Smooth muscle cell (in vitro differentiated cells): ENCODE data around the gene VSTM4. TPM values are rescaled to one million over a fixed set of nuclear protein-coding genes. Genes with fewer than 3 reads are reported as not detected.

Experiments
- DNase-seq: peaks from one replicate; lab custom pipeline; 2025; ENCODE audit not compliant: unreplicated experiment; lab: John Stamatoyannopoulos, UW
- H2AFZ ChIP-seq: fragments of 200-600 bp; sonication (generic); 2 replicates; pipeline ENCODE4 v1.6.0; 2016; ENCODE audit warnings: antibody characterized with exemption, low read depth, mild to moderate bottlenecking
- H3F3A ChIP-seq: fragments of 200-600 bp; sonication (generic); 2 replicates; pipeline ENCODE4 v1.6.0; 2017; ENCODE audit warnings: antibody characterized with exemption, low read depth
- H3K27ac ChIP-seq: fragments of 200-600 bp; sonication (generic); 2 replicates; pipeline ENCODE4 v1.5.1; 2016; ENCODE audit warnings: low read depth, mild to moderate bottlenecking
- H3K27me3 ChIP-seq: fragments of 200-600 bp; sonication (generic); 2 replicates; pipeline ENCODE4 v1.6.1; 2016; ENCODE audit warnings: low read depth, mild to moderate bottlenecking
- H3K36me3 ChIP-seq: fragments of 200-600 bp; sonication (generic); 2 replicates; pipeline ENCODE4 v1.5.1; 2016; ENCODE audit warnings: low read depth
- H3K4me1 ChIP-seq: fragments of 200-600 bp; sonication (generic); 2 replicates; pipeline ENCODE4 v1.5.1; 2016; ENCODE audit warnings: low read depth
- H3K4me2 ChIP-seq: fragments of 200-600 bp; sonication (generic); 2 replicates; pipeline ENCODE4 v1.6.0; 2016; ENCODE audit warnings: mild to moderate bottlenecking
- H3K4me3 ChIP-seq: fragments of 200-600 bp; sonication (generic); 2 replicates; pipeline ENCODE4 v1.5.1; 2016; ENCODE audit warnings: mild to moderate bottlenecking
- H3K79me2 ChIP-seq: fragments of 200-600 bp; sonication (generic); 2 replicates; pipeline ENCODE4 v1.6.0; 2016; ENCODE audit warnings: low read depth, mild to moderate bottlenecking
- H3K9ac ChIP-seq: fragments of 200-600 bp; sonication (generic); 2 replicates; pipeline ENCODE4 v1.6.0; 2016; ENCODE audit warnings: low read depth
- H3K9me3 ChIP-seq: fragments of 200-600 bp; sonication (generic); replicated peaks from 2 replicates; pipeline ENCODE4 v1.5.1; 2016; ENCODE audit warnings: low read depth
- H4K20me1 ChIP-seq: fragments of 200-600 bp; sonication (generic); 2 replicates; pipeline ENCODE4 v1.6.0; 2016; ENCODE audit warnings: low read depth
- CTCF ChIP-seq: fragments of 200-600 bp; sonication (generic); IDR thresholded peaks from 2 replicates; pipeline ENCODE4 v1.5.1; 2017; ENCODE audit warnings: borderline replicate concordance, mild to moderate bottlenecking, antibody characterized with exemption; ENCODE audit not compliant: insufficient read depth, poor library complexity, severe bottlenecking
- WGBS: methylation state at CpG from one replicate; pipeline ENCODE4 v1.1.7; 2016; ENCODE audit warnings: low lambda C conversion rate; 5-methylcytosine and 5-hydroxymethylcytosine counted together
- polyA plus RNA-seq: library from polyadenylated mRNA; unstranded; fragments of >200 nt; fragmentation: Nextera tagmentation; extraction: Ambion mirVana; gene quantifications from 2 replicates; pipeline ENCODE4 v1.2.1, GENCODE V29; 2016
- total RNA-seq: library from RNA; depleted of rRNA; stranded (reverse); fragments of >200 nt; gene quantifications from 2 replicates; pipeline ENCODE4 v1.2.3, GENCODE V29; 2014

The VSTM4 gene
- total and polyA plus RNA-seq, 2 experiments from 2014 or later: 5.1 to 7.7 TPM

DNA sequence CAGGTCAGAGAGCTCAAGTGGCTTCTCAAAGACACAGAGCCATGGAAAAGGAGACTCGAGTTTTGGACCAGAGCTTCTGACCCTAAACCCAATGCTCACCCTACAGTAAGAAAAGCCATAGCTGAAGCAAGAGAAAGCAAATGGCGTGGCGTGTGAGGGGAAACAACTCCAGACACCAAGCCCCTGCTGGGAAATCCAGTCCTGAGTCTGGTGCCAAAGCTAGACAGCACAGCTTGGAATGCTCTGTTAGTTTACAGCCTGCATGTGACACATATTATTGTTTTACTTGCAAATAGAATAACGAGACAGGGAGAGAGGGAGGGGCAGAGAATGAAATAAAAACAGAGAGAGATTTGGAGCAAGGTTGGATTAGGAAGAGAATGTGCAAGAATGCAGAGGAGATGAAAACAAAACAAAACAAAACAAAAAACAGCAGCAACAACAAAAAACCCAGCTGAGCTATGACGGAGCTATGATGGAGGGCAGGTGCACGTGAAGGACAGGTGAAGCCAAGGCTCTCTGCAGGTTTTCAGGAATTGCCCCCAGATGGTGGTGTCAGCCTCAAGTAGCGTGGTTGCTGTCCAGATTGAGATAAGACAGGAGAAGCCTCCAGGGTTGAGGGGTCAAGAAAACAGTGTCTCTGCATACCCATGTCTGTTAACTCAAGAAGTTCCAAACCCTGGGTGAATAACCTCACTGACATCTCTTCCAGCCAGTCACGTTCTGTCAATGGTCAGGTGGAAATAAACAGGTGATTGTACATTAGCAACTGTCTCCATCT is 105.9 kb downstream of the VSTM4 start:
- no peaks in the 10 kb centered on the region for H3K36me3 ChIP-seq
- H3K4me3 ChIP-seq: no peak overlapping the region
- DNase-seq: no peak
- no peak overlapping the region for H3K9ac ChIP-seq
- H3F3A ChIP-seq: no peaks in the 10 kb centered on the region
- H3K79me2 ChIP-seq: no peaks in the 10 kb centered on the region
- TF ChIP-seq CTCF: no peak
- no peaks in the 10 kb centered on the region for H4K20me1 ChIP-seq
- H3K4me2 ChIP-seq: no peak overlapping the region
- WGBS: 49% methylated on average over 8 of the region's 8 CpGs
- H3K27ac ChIP-seq: no peak overlapping the region
- no peaks in the 10 kb centered on the region for H3K9me3 ChIP-seq
- H3K4me1 ChIP-seq: no peaks in the 10 kb centered on the region
- H2AFZ ChIP-seq: no peak overlapping the region
- no peaks in the 10 kb centered on the region for H3K27me3 ChIP-seq

- no peak for TF ChIP-seq CTCF
- no peak overlapping the region for H3K4me2 ChIP-seq
- H3F3A ChIP-seq: no peaks in the 10 kb centered on the region
- H3K79me2 ChIP-seq: no peaks in the 10 kb centered on the region
- no peaks in the 10 kb centered on the region for H3K27me3 ChIP-seq
- H3K36me3 ChIP-seq: no peaks in the 10 kb centered on the region
- no peaks in the 10 kb centered on the region for H3K9me3 ChIP-seq
- DNase-seq: no peak
- no peaks in the 10 kb centered on the region for H4K20me1 ChIP-seq
- H2AFZ ChIP-seq: no peak overlapping the region
- H3K4me3 ChIP-seq: no peak overlapping the region
- H3K4me1 ChIP-seq: no peaks in the 10 kb centered on the region
- 81% methylated on average over 13 of the region's 13 CpGs for WGBS
- H3K27ac ChIP-seq: no peak overlapping the region
- H3K9ac ChIP-seq: no peak overlapping the region
These were observed 106.7 kb downstream of the VSTM4 start for GRCh38 chr10:49008505-49009198.

DNA sequence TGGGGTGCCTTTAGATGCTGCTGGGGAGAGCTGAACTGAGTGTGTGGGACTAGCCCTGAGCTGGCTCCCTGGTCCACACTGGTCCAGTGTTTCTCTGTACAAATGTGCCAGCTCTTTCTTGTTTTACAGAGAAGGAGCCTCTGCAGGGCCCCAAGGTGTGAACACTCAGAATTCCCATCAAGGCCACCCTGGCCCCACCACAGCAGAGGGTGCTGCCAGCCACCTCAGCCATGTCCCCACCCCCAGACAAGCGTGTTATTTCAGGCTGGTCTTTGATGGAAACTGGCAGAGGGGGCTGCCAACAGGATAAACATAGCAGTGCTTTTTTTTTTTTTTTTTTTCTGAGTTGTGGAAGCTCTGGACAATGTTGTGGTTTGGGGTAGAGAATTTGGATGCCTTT is 107.2 kb downstream of the VSTM4 start:
- Histone ChIP-seq H4K20me1 (no peaks in the 10 kb centered on the region), H3K4me3 (no peak overlapping the region), H3K9ac (no peak overlapping the region), H3F3A (no peaks in the 10 kb centered on the region), H2AFZ (no peak overlapping the region), H3K9me3 (no peaks in the 10 kb centered on the region), H3K27me3 (no peaks in the 10 kb centered on the region), H3K79me2 (no peaks in the 10 kb centered on the region), H3K4me2 (no peak overlapping the region), H3K4me1 (no peaks in the 10 kb centered on the region), H3K36me3 (no peaks in the 10 kb centered on the region), H3K27ac (no peak overlapping the region)
- DNase-seq: no peak
- WGBS: 67% methylated on average over 1 of the region's 1 CpG
- no peak for TF ChIP-seq CTCF
